Tibial artery (tissue), 4 donors: ENCODE results near the gene TCL1B.

Source experiments
- DNase-seq, 2 donors: peaks; one replicate each; pipeline ENCODE4 v3.0.0-alpha.2; 2019
- H3K27ac ChIP-seq, 2 donors: fragments of 200-600 bp; sonication (generic) in 1 of 2; 1 replicate in 1 of 2; 2 replicates in 1 of 2; pipeline ENCODE4 v1.5.1; 2018 to 2019; ENCODE audit warnings: mild to moderate bottlenecking in 1 of 2
- H3K27me3 ChIP-seq, 2 donors: fragments of 200-600 bp; sonication (generic) in 1 of 2; one replicate each; pipeline versions ENCODE4 v1.5.1 to v1.6.0; 2016 to 2019
- H3K36me3 ChIP-seq, 3 donors: fragments of 200-600 bp; sonication (generic) in 2 of 3; one replicate each; pipeline ENCODE4 v1.5.1; 2016 to 2019; ENCODE audit warnings: mild to moderate bottlenecking in 2 of 3
- H3K4me1 ChIP-seq, 4 donors: fragments of 200-600 bp; sonication (generic) in 2 of 4; 1 replicate in 3 of 4; 2 replicates in 1 of 4; pipeline ENCODE4 v1.5.1; 2016 to 2019
- H3K4me3 ChIP-seq, 2 donors: fragments of 200-600 bp; sonication (generic) in 1 of 2; 1 replicate in 1 of 2; 2 replicates in 1 of 2; pipeline ENCODE4 v1.5.1; 2018 to 2019; ENCODE audit warnings: mild to moderate bottlenecking in 2 of 2
- H3K9me3 ChIP-seq, 3 donors: fragments of 200-600 bp; sonication (generic) in 1 of 3; one replicate each; pipeline ENCODE4 v1.5.1; 2016 to 2019
- CTCF ChIP-seq, 2 experiments: fragments of 200-600 bp in 1 of 2; fragments of 450-650 bp in 1 of 2; IDR thresholded peaks; one replicate each; pipeline ENCODE4 v1.5.1; 2017 to 2019; ENCODE audit warnings: antibody characterized with exemption in 2 of 2, mild to moderate bottlenecking in 1 of 2, moderate library complexity in 1 of 2
- intact Hi-C: fragments of 100-400 bp; cut with DNase I; formaldehyde crosslinking; loops from one replicate; pipeline ENCODE4 v1.15.0; 2023; ENCODE audit warnings: low total_unique reads

TCL1B gene

GRCh38 chr14:95685978-95686922 lies at the start of gene TCL1B:
Gene TCL1B, plus strand, starts transcription at chr14:95686426. Its CDS starts 42 bp downstream, at chr14:95686468.
- no peaks in the 10 kb centered on the region for H3K4me1 ChIP-seq
- intact Hi-C loops = no loop called here
- no peaks in the 10 kb centered on the region for H3K36me3 ChIP-seq
- H3K4me3 ChIP-seq = no peak within 1 kb of the TSS
- no peaks in the 10 kb centered on the region for H3K9me3 ChIP-seq
- no peak for DNase-seq
- peaks cover 0 to 21% of the 10 kb centered on the region in 2 donors for H3K27me3 ChIP-seq
- TF ChIP-seq CTCF (IDR thresholded peaks at IDR 0.05) = no peak
- H3K27ac ChIP-seq = no peak within 1 kb of the TSS

DNA sequence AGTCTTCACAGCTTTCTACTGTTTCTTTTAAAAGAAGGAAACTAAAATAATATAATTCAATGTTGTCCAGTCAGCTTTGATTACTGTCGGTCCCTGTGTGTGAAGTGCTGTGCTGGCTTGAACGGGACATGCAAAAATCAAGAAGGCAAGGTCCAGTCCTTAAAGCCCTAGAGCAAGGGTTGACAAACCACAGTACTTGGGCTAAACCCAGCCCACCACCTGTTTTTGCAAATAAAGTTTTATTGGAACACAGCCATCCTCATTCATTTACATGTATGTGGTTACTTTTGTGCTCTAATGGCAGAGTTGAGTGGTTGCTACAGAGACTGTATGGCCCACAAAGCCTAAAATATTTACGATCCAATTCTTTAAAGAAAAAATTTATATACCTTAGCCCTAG lies 41.2 kb upstream of the TCL1B start:
- peaks cover 0 to 6% of the 10 kb centered on the region in 2 donors for H3K27me3 ChIP-seq
- DNase-seq = no peak
- H3K36me3 ChIP-seq = no peaks in the 10 kb centered on the region
- intact Hi-C loops = no loop called here
- no peaks in the 10 kb centered on the region for H3K9me3 ChIP-seq
- H3K27ac ChIP-seq = no peak overlapping the region
- TF ChIP-seq CTCF (IDR thresholded peaks at IDR 0.05) = no peak
- H3K4me3 ChIP-seq = no peak overlapping the region
- no peaks in the 10 kb centered on the region for H3K4me1 ChIP-seq

DNA sequence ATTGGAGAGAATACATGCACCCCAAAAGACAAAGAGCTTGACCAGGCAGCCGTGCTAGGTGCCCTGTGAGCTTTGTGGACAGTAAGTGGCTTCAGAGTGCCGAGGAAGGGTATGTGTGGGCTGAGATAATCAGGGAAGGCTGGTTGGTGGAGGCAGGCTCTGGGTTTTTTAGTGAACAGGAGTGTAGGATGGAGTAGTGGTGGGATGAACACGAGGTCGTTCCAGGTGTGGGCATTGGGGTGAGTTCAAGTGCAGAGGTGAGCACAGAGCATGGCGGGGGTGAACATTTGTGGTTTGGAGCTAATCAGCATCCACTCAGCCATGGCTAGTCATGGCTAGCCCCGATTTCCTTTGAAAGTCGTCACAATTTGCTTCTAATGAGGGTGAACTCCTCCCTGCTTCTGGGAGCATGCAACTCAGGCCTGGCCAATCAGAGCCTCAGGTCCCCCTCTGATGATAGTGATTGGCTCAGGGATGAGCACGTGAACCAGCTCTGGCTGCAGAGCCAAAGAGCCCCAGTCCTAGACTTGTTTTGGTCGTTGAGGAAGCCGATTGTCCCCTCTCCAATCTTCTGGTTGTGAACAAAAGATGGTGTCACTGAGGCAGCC lies 40.7 kb upstream of the TCL1B start:
- H3K9me3 ChIP-seq = no peaks in the 10 kb centered on the region
- no peaks in the 10 kb centered on the region for H3K4me1 ChIP-seq
- no peak overlapping the region for H3K27ac ChIP-seq
- H3K36me3 ChIP-seq = no peaks in the 10 kb centered on the region
- intact Hi-C loops = no loop called here
- no peak overlapping the region for H3K4me3 ChIP-seq
- no peak for DNase-seq
- TF ChIP-seq CTCF (IDR thresholded peaks at IDR 0.05) = no peak
- peaks cover 0 to 6% of the 10 kb centered on the region in 2 donors for H3K27me3 ChIP-seq

GRCh38 chr14:95647926-95648325 lies 38.3 kb upstream of the TCL1B start:
- Histone ChIP-seq H3K4me1 (no peaks in the 10 kb centered on the region), H3K4me3 (no peak overlapping the region), H3K27me3 (peaks cover 0 to 6% of the 10 kb centered on the region in 2 donors), H3K27ac (no peak overlapping the region), H3K9me3 (no peaks in the 10 kb centered on the region), H3K36me3 (no peaks in the 10 kb centered on the region)
- intact Hi-C loops = no loop called here
- DNase-seq = no peak
- no peak for TF ChIP-seq CTCF (IDR thresholded peaks at IDR 0.05)

- Histone ChIP-seq H3K27me3 (peaks cover 0 to 6% of the 10 kb centered on the region in 2 donors), H3K4me3 (no peak overlapping the region), H3K36me3 (no peaks in the 10 kb centered on the region), H3K9me3 (no peaks in the 10 kb centered on the region), H3K27ac (no peak overlapping the region), H3K4me1 (no peaks in the 10 kb centered on the region)
- no peak for TF ChIP-seq CTCF (IDR thresholded peaks at IDR 0.05)
- intact Hi-C loops = no loop called here
- DNase-seq = no peak
Observed at GRCh38 chr14:95649230-95649629, 37.0 kb upstream of the TCL1B start.
